Measurements from ENCODE around the gene DDC.

The DDC gene

GRCh38 chr7:50431722-50432305, 133.4 kb downstream of the DDC start:
- DNase-seq (ENCODE audit: low read depth): no peak
- no peak for TF ChIP-seq CTCF (conservative IDR thresholded peaks at IDR 0.05; ENCODE audit: low read depth, low read length)
- H3K4me3 ChIP-seq (ENCODE audit: low read length): no peak overlapping the region

- no peak overlapping the region for H3K4me3 ChIP-seq (ENCODE audit: low read length)
- DNase-seq (ENCODE audit: low read depth): no peak
- TF ChIP-seq CTCF (conservative IDR thresholded peaks at IDR 0.05; ENCODE audit: low read depth, low read length): no peak
Observed at GRCh38 chr7:50431316-50431715, 133.9 kb downstream of the DDC start.

- DNase-seq (ENCODE audit: low read depth): no peak
Observed at GRCh38 chr7:50428911-50429310, 136.3 kb downstream of the DDC start.

DNA sequence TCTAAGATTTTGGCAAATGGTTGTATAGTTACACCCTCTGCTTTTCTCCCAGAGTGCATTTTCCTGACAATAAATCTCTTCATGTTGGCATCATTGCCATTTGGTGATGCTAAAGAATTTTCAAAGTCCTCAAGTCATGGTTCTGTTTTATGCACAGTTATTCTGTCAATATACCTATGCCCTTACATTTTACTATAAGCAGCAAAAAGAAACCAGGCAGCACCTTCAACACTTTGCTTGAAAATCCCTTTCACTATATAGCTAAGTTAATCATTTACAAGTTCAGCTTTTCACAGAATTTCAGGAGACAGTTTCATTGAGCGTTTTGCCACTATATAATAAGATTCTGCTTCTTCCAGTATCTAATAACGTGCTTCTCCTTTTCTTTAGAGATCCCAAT, 137.7 kb downstream of the DDC start:
- DNase-seq (ENCODE audit: low read depth): no peak
- no peak for TF ChIP-seq CTCF (conservative IDR thresholded peaks at IDR 0.05; ENCODE audit: low read depth, low read length)
- H3K4me3 ChIP-seq (ENCODE audit: low read length): no peak overlapping the region

More at GRCh38 chr7:50428911-50429310, 136.3 kb downstream of the DDC start:
- no peak overlapping the region for H3K4me3 ChIP-seq (ENCODE audit: low read length)
- no peak for TF ChIP-seq CTCF (conservative IDR thresholded peaks at IDR 0.05; ENCODE audit: low read depth, low read length)

DNA sequence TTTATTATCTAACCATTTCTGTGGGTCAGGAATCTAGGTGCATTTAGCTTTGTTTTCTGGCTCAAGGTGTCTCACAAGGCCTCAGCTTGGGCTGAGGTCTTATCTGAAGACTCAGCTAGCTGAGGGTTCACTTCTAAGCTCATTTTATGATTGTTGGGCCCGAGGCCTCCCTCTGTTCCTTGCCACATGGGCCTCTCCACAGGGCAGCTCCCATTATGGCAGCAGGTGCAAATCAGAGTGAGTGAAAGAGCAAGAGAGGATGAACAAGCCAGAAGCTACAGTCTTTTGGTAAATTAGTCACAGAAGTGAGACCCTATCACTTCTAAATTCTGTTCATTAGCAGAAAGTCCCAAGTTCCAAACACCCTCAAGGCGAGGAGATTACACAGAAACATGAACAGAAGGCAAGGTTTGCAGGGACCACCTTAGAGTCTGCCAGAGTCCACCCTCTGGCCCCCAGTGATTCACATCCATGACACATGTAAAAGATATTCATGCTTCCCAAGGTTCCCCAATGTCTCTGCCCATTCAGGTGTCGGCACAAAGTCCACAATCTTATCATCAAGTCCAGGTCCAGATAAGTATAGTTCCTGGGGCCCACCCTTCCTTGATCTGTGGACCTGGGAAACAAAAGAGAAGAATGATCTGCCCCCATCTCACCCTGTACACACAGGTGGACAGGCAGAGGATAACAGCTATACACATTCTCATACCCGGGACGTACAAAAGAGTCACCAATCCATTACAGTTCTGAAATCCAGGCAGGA, 138.7 kb downstream of the DDC start:
- no peak overlapping the region for H3K4me3 ChIP-seq (ENCODE audit: low read length)
- DNase-seq (ENCODE audit: low read depth): no peak
- TF ChIP-seq CTCF (conservative IDR thresholded peaks at IDR 0.05; ENCODE audit: low read depth, low read length): no peak

DNA sequence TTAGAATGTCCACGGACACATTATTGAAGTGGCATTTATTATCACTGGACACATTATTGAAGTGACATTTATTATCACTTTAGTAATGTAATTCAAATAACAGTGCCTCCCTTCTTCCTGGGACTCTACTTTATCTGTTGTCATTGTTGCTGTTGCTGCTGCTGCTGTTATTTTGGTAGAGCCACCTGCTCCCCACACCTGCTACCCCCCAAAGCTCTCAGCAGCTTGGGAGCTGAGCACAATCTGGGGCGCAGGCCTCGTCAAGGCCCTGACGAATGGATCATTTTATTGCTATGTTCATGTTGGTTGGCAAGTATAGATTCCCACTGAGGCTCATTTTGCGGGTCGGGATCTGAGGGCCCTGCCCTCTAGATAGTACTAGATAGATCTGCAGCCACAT, 139.9 kb downstream of the DDC start:
- no peak for DNase-seq (ENCODE audit: low read depth)
- TF ChIP-seq CTCF (conservative IDR thresholded peaks at IDR 0.05; ENCODE audit: low read depth, low read length): no peak
- H3K4me3 ChIP-seq (ENCODE audit: low read length): no peak overlapping the region

- no peak for DNase-seq (ENCODE audit: low read depth)
- no peak for TF ChIP-seq CTCF (conservative IDR thresholded peaks at IDR 0.05; ENCODE audit: low read depth, low read length)
- H3K4me3 ChIP-seq (ENCODE audit: low read length): no peak overlapping the region
Observed at GRCh38 chr7:50423860-50424259, 141.3 kb downstream of the DDC start.
